ENCODE measurements around the gene C10orf90. TPM values are rescaled to one million over a fixed set of nuclear protein-coding genes. Genes with fewer than 3 reads are reported as not detected.

The C10orf90 gene
- total RNA-seq, 2 donors from 2014 or later, result 0.33 TPM; not detected in 1

DNA sequence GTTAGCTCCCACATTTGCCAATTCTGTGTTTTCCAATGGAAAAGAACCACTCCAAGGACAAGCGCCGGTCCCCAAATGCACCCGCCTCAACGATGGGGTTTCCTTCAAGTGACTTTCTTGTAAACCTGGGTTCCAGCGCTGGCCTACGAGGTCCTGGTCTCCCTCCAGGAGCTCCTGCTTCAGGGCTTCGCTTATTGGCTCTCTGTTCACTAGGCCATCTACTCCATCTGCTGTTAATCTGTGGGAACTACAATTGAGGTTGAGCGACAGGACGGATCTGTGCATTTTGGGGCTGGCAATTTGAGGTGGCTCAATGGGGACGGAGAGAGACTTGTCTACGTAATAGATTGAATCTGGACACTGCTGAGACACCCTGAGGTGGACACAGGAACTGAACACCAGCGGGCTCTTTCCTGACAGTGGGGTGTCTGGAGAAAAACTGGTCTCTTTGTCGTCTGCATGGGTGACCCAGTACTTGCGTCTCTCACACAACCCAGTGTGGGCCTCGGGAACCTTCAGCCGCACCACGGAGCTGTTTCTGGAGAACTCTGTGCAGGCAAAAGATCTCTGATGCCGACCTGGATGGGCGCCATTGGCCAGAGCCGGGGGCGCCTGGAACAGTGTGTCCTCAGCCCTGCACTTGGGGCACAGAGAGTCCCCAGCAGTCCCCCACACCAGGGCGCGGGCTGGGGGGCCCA is 166.3 kb downstream of the C10orf90 start:
- Mint-ChIP-seq H3K4me3 (no peak overlapping the region), H3K9me3 (no peaks in the 10 kb centered on the region), H3K27me3 (ENCODE audit: insufficient read depth) (peaks cover 2% of the 10 kb centered on the region), H3K27ac (no peak overlapping the region), H3K36me3 (ENCODE audit: low read depth) (no peaks in the 10 kb centered on the region), H3K4me1 (no peaks in the 10 kb centered on the region)
- H3K9ac ChIP-seq (ENCODE audit: extremely low read depth, low read length, poor library complexity, severe bottlenecking), result no peak overlapping the region
- no peak overlapping the region for H3K27ac ChIP-seq (ENCODE audit: low read depth, low read length)
- TF ChIP-seq, protein P1, sequence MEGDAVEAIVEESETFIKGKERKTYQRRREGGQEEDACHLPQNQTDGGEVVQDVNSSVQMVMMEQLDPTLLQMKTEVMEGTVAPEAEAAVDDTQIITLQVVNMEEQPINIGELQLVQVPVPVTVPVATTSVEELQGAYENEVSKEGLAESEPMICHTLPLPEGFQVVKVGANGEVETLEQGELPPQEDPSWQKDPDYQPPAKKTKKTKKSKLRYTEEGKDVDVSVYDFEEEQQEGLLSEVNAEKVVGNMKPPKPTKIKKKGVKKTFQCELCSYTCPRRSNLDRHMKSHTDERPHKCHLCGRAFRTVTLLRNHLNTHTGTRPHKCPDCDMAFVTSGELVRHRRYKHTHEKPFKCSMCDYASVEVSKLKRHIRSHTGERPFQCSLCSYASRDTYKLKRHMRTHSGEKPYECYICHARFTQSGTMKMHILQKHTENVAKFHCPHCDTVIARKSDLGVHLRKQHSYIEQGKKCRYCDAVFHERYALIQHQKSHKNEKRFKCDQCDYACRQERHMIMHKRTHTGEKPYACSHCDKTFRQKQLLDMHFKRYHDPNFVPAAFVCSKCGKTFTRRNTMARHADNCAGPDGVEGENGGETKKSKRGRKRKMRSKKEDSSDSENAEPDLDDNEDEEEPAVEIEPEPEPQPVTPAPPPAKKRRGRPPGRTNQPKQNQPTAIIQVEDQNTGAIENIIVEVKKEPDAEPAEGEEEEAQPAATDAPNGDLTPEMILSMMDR (conservative IDR thresholded peaks at IDR 0.05), result peak; percentile 78
- no peaks in the 10 kb centered on the region for H3K27me3 ChIP-seq (ENCODE audit: control insufficient read depth, insufficient read depth, low read length, poor library complexity, severe bottlenecking)
- no peak overlapping the region for H3K4me3 ChIP-seq (ENCODE audit: low read length)
- WGBS, 2 experiments (ENCODE audit: insufficient coverage in 1 of 2, insufficient read length in 1 of 2), result 73 to 74% methylated on average over 11 to 23 of the region's 23 CpGs
- H3K36me3 ChIP-seq (ENCODE audit: control insufficient read depth, insufficient read depth, low read length), result no peaks in the 10 kb centered on the region
- no peaks in the 10 kb centered on the region for H3K4me1 ChIP-seq (ENCODE audit: control insufficient read depth, insufficient read depth, low read length)
- DNase-seq, result peak; percentile 83
- H3K9me3 ChIP-seq (ENCODE audit: control insufficient read depth, low read length), result no peaks in the 10 kb centered on the region

DNA sequence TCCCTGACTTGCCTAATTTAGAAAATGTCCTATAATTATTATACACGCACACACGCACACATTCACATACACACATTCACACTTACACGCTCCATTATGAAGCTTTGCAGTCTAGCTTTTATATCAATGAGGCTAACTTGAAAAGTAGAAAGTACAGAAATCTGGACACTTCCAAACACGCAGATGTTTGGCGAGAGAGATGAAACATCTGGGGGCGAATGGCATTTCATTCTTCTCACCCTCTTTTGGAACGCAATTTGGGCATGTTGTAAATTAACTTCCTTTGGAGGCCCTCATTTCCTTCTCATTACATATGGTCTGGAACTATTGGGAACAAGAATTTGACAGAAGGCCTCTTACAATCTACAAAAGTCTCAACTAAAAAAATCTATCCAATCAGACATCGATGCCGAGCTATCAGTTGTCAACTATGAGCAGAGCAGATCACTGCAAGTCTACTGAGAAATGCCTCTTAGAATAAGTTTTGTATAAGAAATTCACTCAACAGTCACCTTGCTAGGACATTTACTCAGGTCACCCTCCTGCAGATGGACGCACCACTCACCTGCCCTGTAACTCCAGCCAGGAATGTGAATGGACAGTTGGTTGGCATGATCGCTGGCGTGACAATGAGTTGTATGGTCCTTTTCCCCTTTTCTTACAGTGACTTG is 167.0 kb downstream of the C10orf90 start:
- no peak overlapping the region for H3K9ac ChIP-seq (ENCODE audit: extremely low read depth, low read length, poor library complexity, severe bottlenecking)
- H3K4me1 Mint-ChIP-seq, result no peaks in the 10 kb centered on the region
- DNase-seq, result no peak
- WGBS, 2 experiments (ENCODE audit: insufficient coverage in 1 of 2, insufficient read length in 1 of 2), result 88% methylated on average over 9 to 12 of the region's 12 CpGs
- H3K36me3 Mint-ChIP-seq (ENCODE audit: low read depth), result no peaks in the 10 kb centered on the region
- no peaks in the 10 kb centered on the region for H3K9me3 Mint-ChIP-seq
- no peak overlapping the region for H3K27ac Mint-ChIP-seq
- no peaks in the 10 kb centered on the region for H3K9me3 ChIP-seq (ENCODE audit: control insufficient read depth, low read length)
- TF ChIP-seq, protein P1 (conservative IDR thresholded peaks at IDR 0.05), result no peak
- no peaks in the 10 kb centered on the region for H3K36me3 ChIP-seq (ENCODE audit: control insufficient read depth, insufficient read depth, low read length)
- H3K27me3 Mint-ChIP-seq (ENCODE audit: insufficient read depth), result peaks cover 2% of the 10 kb centered on the region
- H3K4me3 Mint-ChIP-seq, result no peak overlapping the region
- H3K4me3 ChIP-seq (ENCODE audit: low read length), result no peak overlapping the region
- H3K27ac ChIP-seq (ENCODE audit: low read depth, low read length), result no peak overlapping the region
- no peaks in the 10 kb centered on the region for H3K4me1 ChIP-seq (ENCODE audit: control insufficient read depth, insufficient read depth, low read length)
- no peaks in the 10 kb centered on the region for H3K27me3 ChIP-seq (ENCODE audit: control insufficient read depth, insufficient read depth, low read length, poor library complexity, severe bottlenecking)

DNA sequence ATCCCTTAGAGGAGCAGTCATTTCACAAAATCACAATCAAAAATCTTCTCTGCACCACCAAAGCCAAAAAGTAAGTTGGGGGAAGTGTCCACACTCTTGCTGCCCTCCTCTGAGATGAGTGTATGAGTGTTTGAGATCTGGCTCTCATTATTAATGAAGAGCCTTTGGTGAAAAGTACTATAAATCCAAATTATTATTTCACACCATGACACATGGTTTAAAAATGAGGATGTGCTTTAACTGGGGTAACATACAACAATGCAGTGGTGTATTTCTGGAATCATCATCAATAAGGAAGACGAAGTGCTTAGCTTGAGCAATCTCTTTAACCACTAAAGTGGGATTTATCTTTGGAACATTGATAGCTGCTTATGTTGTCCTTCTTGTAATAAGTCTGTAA is 168.1 kb downstream of the C10orf90 start:
- Mint-ChIP-seq H3K4me1 (no peaks in the 10 kb centered on the region), H3K36me3 (ENCODE audit: low read depth) (no peaks in the 10 kb centered on the region)
- no peak overlapping the region for H3K9ac ChIP-seq (ENCODE audit: extremely low read depth, low read length, poor library complexity, severe bottlenecking)

More for the DNA sequence above, 168.1 kb downstream of the C10orf90 start:
- Histone ChIP-seq H3K27me3 (ENCODE audit: control insufficient read depth, insufficient read depth, low read length, poor library complexity, severe bottlenecking) (no peaks in the 10 kb centered on the region), H3K27ac (ENCODE audit: low read depth, low read length) (no peak overlapping the region), H3K4me3 (ENCODE audit: low read length) (no peak overlapping the region), H3K36me3 (ENCODE audit: control insufficient read depth, insufficient read depth, low read length) (no peaks in the 10 kb centered on the region), H3K4me1 (ENCODE audit: control insufficient read depth, insufficient read depth, low read length) (no peaks in the 10 kb centered on the region), H3K9me3 (ENCODE audit: control insufficient read depth, low read length) (no peaks in the 10 kb centered on the region)
- Mint-ChIP-seq H3K9me3 (no peaks in the 10 kb centered on the region), H3K4me3 (no peak overlapping the region), H3K27me3 (ENCODE audit: insufficient read depth) (peaks cover 2% of the 10 kb centered on the region), H3K27ac (no peak overlapping the region)
- no peak for DNase-seq
- WGBS, 2 experiments (ENCODE audit: insufficient coverage in 1 of 2, insufficient read length in 1 of 2), result 80 to 92% methylated on average over 1 of the region's 1 CpG
- TF ChIP-seq, protein P1 (conservative IDR thresholded peaks at IDR 0.05), result no peak

All from endodermal cell (in vitro differentiated cells).